H1 (cell line): ENCODE data around the gene DSTN. TPM values are rescaled to one million over a fixed set of nuclear protein-coding genes. Genes with fewer than 3 reads are reported as not detected.

ENCODE experiments used
- CTCF ChIA-PET: fragments of 300-600 bp; sonication (Branson Sonifier 250); formaldehyde crosslinking; loops from one replicate; lab custom pipeline; 2021; ENCODE audit not compliant: partially characterized antibody; lab: Charles Lee
- POLR2A ChIA-PET: fragments of 300-600 bp; sonication (Branson Sonifier 250); formaldehyde crosslinking; loops from one replicate; lab custom pipeline; 2021; ENCODE audit warnings: inconsistent platforms; ENCODE audit not compliant: partially characterized antibody; lab: Charles Lee
- DNase-seq, 2 experiments: peaks; one replicate each; pipeline versions ENCODE4 v3.0.0 to v3.0.0-alpha.2; 2010 to 2022; ENCODE audit warnings: low spot score in 2 of 2, low read depth in 1 of 2, mixed read lengths in 1 of 2
- FAIRE-seq: peaks from 2 replicates; lab custom pipeline; 2011; peaks lifted over from hg19 to GRCh38; lab: Jason Lieb, UNC
- H2AFZ ChIP-seq: 2 replicates; pipeline ENCODE4 v1.8.1; 2012; ENCODE audit warnings: low read length, inconsistent platforms
- H2AK5ac ChIP-seq: 2 replicates; pipeline ENCODE4 v1.6.1; 2013; ENCODE audit warnings: low read depth, low read length
- H2BK120ac ChIP-seq: replicated peaks from 2 replicates; pipeline ENCODE3; 2013; ENCODE audit warnings: low read depth, low read length, inconsistent platforms
- H2BK12ac ChIP-seq: 2 replicates; pipeline ENCODE4 v1.6.1; 2013; ENCODE audit warnings: low read depth, low read length
- H2BK15ac ChIP-seq: 2 replicates; pipeline ENCODE4 v1.6.1; 2013; ENCODE audit warnings: low read length
- H2BK20ac ChIP-seq: 2 replicates; pipeline ENCODE4 v1.6.1; 2013; ENCODE audit warnings: low read length
- H2BK5ac ChIP-seq: 2 replicates; pipeline ENCODE4 v1.6.1; 2013; ENCODE audit warnings: low read depth, low read length
- H3K14ac ChIP-seq: 2 replicates; pipeline ENCODE4 v1.6.1; 2013; ENCODE audit warnings: inconsistent platforms; ENCODE audit not compliant: insufficient read length
- H3K18ac ChIP-seq: 2 replicates; pipeline ENCODE4 v1.6.1; 2013; ENCODE audit warnings: low read length; ENCODE audit errors: extremely low read depth
- H3K23ac ChIP-seq: 2 replicates; pipeline ENCODE4 v1.6.1; 2013; ENCODE audit warnings: inconsistent platforms; ENCODE audit not compliant: insufficient read length
- H3K23me2 ChIP-seq: 2 replicates; pipeline ENCODE4 v1.6.1; 2013; ENCODE audit warnings: low read depth, low read length
- H3K27ac ChIP-seq: 2 replicates; pipeline ENCODE4 v1.6.1; 2011; ENCODE audit warnings: low read depth, low read length, inconsistent platforms
- H3K27me3 ChIP-seq, 4 experiments: replicated peaks in 1 of 4; 1 replicate in 1 of 4; 2 replicates in 3 of 4; pipeline versions ENCODE4 v1.6.1 to v1.8.1; 2011 to 2013; ENCODE audit warnings: low read length in 3 of 4, mild to moderate bottlenecking in 3 of 4, inconsistent platforms in 2 of 4, mixed read lengths in 2 of 4, moderate library complexity in 1 of 4; ENCODE audit not compliant: control insufficient read depth in 3 of 4, insufficient read depth in 3 of 4; ENCODE audit errors: extremely low read depth in 1 of 4
- H3K36me3 ChIP-seq, 4 experiments: 2 replicates each; pipeline versions ENCODE4 v1.6.1 to v1.8.1; 2011 to 2013; ENCODE audit warnings: mild to moderate bottlenecking in 4 of 4, low read length in 3 of 4, moderate library complexity in 2 of 4, control low read depth in 1 of 4, inconsistent platforms in 1 of 4; ENCODE audit not compliant: insufficient read depth in 4 of 4, control insufficient read depth in 2 of 4
- H3K4ac ChIP-seq: replicated peaks from 2 replicates; pipeline ENCODE3; 2013; ENCODE audit warnings: low read length, low read depth, mixed read lengths, inconsistent platforms; ENCODE audit not compliant: insufficient read length
- H3K4me1 ChIP-seq, 4 experiments: replicated peaks in 1 of 4; 1 replicate in 1 of 4; 2 replicates in 3 of 4; pipeline versions ENCODE4 v1.6.1 to v1.8.1; 2011 to 2013; ENCODE audit warnings: low read length in 3 of 4, inconsistent platforms in 2 of 4, mixed read lengths in 1 of 4; ENCODE audit not compliant: insufficient read depth in 4 of 4, control insufficient read depth in 3 of 4
- H3K4me2 ChIP-seq, 2 experiments: 2 replicates each; pipeline versions ENCODE4 v1.6.1 to v1.8.1; 2011 to 2013; ENCODE audit warnings: low read depth in 2 of 2, low read length in 2 of 2, control low read depth in 1 of 2, inconsistent platforms in 1 of 2, mild to moderate bottlenecking in 1 of 2; ENCODE audit not compliant: insufficient read depth in 1 of 2
- H3K4me3 ChIP-seq, 4 experiments: fragments of 200-600, 300-600 bp in 1 of 4; sonication (generic), shearing (Covaris generic), sonication (Bioruptor Twin) in 1 of 4; 2 replicates each; pipeline versions ENCODE4 v1.5.1 to v1.8.1; 2011 to 2016; ENCODE audit warnings: low read length in 4 of 4, low read depth in 3 of 4, control low read depth in 2 of 4, inconsistent platforms in 2 of 4, mild to moderate bottlenecking in 2 of 4, mixed read lengths in 1 of 4, moderate library complexity in 1 of 4; ENCODE audit not compliant: insufficient read depth in 2 of 4; ENCODE audit errors: extremely low read depth in 1 of 4
- H3K56ac ChIP-seq: replicated peaks from 2 replicates; pipeline ENCODE3; 2013; ENCODE audit warnings: low read depth, mild to moderate bottlenecking, mixed read lengths, low read length, inconsistent platforms; ENCODE audit not compliant: insufficient read length
- H3K79me1 ChIP-seq: 2 replicates; pipeline ENCODE4 v1.6.1; 2013; ENCODE audit warnings: low read depth, low read length, control low read depth
- H3K79me2 ChIP-seq, 2 experiments: 2 replicates each; pipeline versions ENCODE4 v1.6.1 to v1.8.1; 2012 to 2013; ENCODE audit warnings: low read length in 2 of 2, mild to moderate bottlenecking in 2 of 2, inconsistent platforms in 1 of 2; ENCODE audit not compliant: insufficient read depth in 2 of 2, control insufficient read depth in 1 of 2
- H3K9ac ChIP-seq, 4 experiments: replicated peaks in 1 of 4; 1 replicate in 1 of 4; 2 replicates in 3 of 4; pipeline versions ENCODE4 v1.6.1 to v1.8.1; 2011 to 2013; ENCODE audit warnings: low read depth in 3 of 4, low read length in 3 of 4, control low read depth in 2 of 4, mild to moderate bottlenecking in 2 of 4, moderate library complexity in 2 of 4, inconsistent platforms in 1 of 4; ENCODE audit errors: extremely low read depth in 1 of 4
- H3K9me3 ChIP-seq, 2 experiments: 2 replicates each; pipeline versions ENCODE4 v1.6.1 to v1.8.1; 2012 to 2013; ENCODE audit warnings: mild to moderate bottlenecking in 2 of 2, moderate library complexity in 2 of 2, control low read depth in 1 of 2, inconsistent platforms in 1 of 2, low read depth in 1 of 2, low read length in 1 of 2, mixed read lengths in 1 of 2; ENCODE audit not compliant: insufficient read depth in 2 of 2
- H4K20me1 ChIP-seq, 2 experiments: replicated peaks in 1 of 2; 2 replicates each; pipeline versions ENCODE3 to v1.8.1; 2011 to 2013; ENCODE audit warnings: inconsistent platforms in 2 of 2, low read length in 2 of 2, mild to moderate bottlenecking in 1 of 2; ENCODE audit not compliant: insufficient read depth in 2 of 2, control insufficient read depth in 1 of 2
- H4K5ac ChIP-seq: 2 replicates; pipeline ENCODE4 v1.6.1; 2013; ENCODE audit warnings: low read length, low read depth, mixed read lengths, inconsistent platforms; ENCODE audit not compliant: insufficient read length
- H4K8ac ChIP-seq: 2 replicates; pipeline ENCODE4 v1.8.0; 2013; ENCODE audit warnings: mild to moderate bottlenecking, moderate library complexity, low read length, inconsistent platforms; ENCODE audit not compliant: insufficient read depth; ENCODE audit errors: extremely low read depth
- H4K91ac ChIP-seq: replicated peaks from 2 replicates; pipeline ENCODE3; 2013; ENCODE audit warnings: low read length, mixed read lengths, inconsistent platforms; ENCODE audit not compliant: insufficient read length
- BCL11A ChIP-seq, 2 experiments: IDR thresholded peaks; one replicate each; pipeline ENCODE4 v1.6.1; 2011; ENCODE audit warnings: low read depth in 2 of 2, low read length in 2 of 2, mild to moderate bottlenecking in 2 of 2
- CBX8 ChIP-seq: fragments of 300-800, 300-1000 bp; sonication (generic); IDR thresholded peaks from 2 replicates; pipeline ENCODE4 v1.7.1; 2016; ENCODE audit warnings: low read depth, low read length, borderline replicate concordance
- SP1 ChIP-seq: IDR thresholded peaks from 2 replicates; pipeline ENCODE4 v1.6.1; 2011; ENCODE audit warnings: low read depth, low read length
- WGBS, 2 experiments: shearing (Covaris generic) in 1 of 2; methylation state at CpG; one replicate each; pipeline versions ENCODE4 v1.1.6 to v1.1.7; 2013 to 2015; ENCODE audit warnings: low lambda C conversion rate in 2 of 2, mixed read lengths in 2 of 2, inconsistent platforms in 1 of 2, low coverage in 1 of 2, missing lambda C conversion rate in 1 of 2; ENCODE audit not compliant: insufficient replicate concordance in 2 of 2, insufficient coverage in 1 of 2, insufficient read length in 1 of 2; ENCODE audit errors: extremely low coverage in 1 of 2, missing lambda C conversion rate in 1 of 2; 5-methylcytosine and 5-hydroxymethylcytosine counted together
- polyA plus RNA-seq, 7 experiments: library from polyadenylated mRNA; depleted of rRNA in 3 of 7; stranded (reverse) in 5 of 7; unstranded in 2 of 7; fragments of >200 nt in 5 of 7; fragments of 200-250 nt in 2 of 7; gene quantifications; 1 replicate in 5 of 7; 2 replicates in 1 of 7; 4 replicates in 1 of 7; pipeline versions ENCODE4 v1.2.1 to v1.2.3, GENCODE V29; 2011 to 2013; ENCODE audit warnings: missing spikeins in 2 of 7, mixed read lengths in 2 of 7
- total RNA-seq: library from RNA; stranded (reverse); fragmentation: NEBNext Ultra II Directional; extraction: Animal tissue kit (Norgen Biotek cat#: 25700); gene quantifications from 2 replicates; pipeline ENCODE4 v1.2.1, GENCODE V29; 2021

Gene DSTN
- total and polyA plus RNA-seq, 2 of the 8 experiments (the other 6 are each of a cell fraction or from before 2014, with no cell fraction given), result 43.3 to 208 TPM

DNA sequence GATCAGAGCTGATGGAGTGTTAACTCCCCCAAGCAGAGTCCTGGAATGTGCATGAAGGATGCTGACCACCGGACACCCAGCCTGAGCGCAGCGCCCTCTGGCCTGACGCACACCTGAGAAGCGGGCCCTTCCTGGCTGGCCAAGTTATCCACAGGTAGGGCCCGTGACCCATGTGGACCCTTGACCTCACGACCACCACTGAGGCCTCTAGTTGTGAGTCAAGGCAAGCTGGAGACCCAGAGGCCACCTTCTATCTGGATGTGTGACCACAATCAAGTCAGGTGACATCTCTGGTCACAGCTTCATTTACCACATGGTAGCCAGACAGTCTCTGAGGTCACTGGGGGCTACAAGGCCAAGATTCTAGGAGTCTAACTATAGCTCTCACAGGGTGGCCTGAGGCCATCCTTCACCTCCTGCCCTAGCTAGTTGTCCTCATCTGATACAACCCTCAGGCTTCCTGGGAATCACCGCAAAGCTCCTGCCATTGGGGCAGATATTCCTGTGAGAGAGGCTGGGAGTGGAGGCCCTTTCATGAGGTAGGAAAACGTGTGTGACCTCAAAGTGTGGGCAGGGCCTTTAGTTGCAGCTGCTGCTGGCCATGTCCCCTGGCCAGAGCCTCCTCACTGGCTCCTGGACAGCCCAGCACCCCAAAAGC, 53.1 kb downstream of the DSTN start:
- Histone ChIP-seq H2BK15ac (no peak overlapping the region), H4K20me1 (peaks cover 2 to 6% of the 10 kb centered on the region in 2 experiments), H2BK5ac (no peak overlapping the region), H3K23me2 (no peaks in the 10 kb centered on the region), H3K9me3 (no peaks in the 10 kb centered on the region), H3K4me2 (no peak overlapping the region), H2BK120ac (no peak overlapping the region), H4K91ac (no peak overlapping the region), H3K4ac (no peak overlapping the region), H3K14ac (no peak overlapping the region), H2AK5ac (no peak overlapping the region), H3K4me3 (no peak overlapping the region), H3K27ac (no peak overlapping the region), H2AFZ (no peak overlapping the region), H3K79me1 (no peaks in the 10 kb centered on the region), H3K9ac (no peak overlapping the region), H3K79me2 (no peaks in the 10 kb centered on the region), H3K56ac (no peak overlapping the region), H3K36me3 (peaks cover 13 to 74% (median 39%) of the 10 kb centered on the region in 4 experiments), H4K8ac (no peak overlapping the region), H2BK20ac (no peak overlapping the region), H3K18ac (no peak overlapping the region), H3K27me3 (no peaks in the 10 kb centered on the region), H4K5ac (no peak overlapping the region), H3K4me1 (no peaks in the 10 kb centered on the region), H2BK12ac (no peak overlapping the region), H3K23ac (no peak overlapping the region)
- POLR2A ChIA-PET, result interaction anchor here (1.0 to 1.7 kb wide), 2 partner anchors 12 to 30 kb away, joined by 3 to 6 read pairs; no protein-coding TSS in a partner anchor
- DNase-seq (no peak), FAIRE-seq (no peak)
- WGBS, 2 experiments, result 92% methylated on average over 9 of the region's 9 CpGs; no CpG with 5 or more reads in 1 of the 2 experiments
- TF ChIP-seq SP1 (no peak), BCL11A (IDR thresholded peaks at IDR 0.05; ENCODE audit: low read depth in 2 of 2, low read length in 2 of 2) (no peak), CBX8 (no peak)
- CTCF ChIA-PET, result interaction anchor here (0.6 to 1.7 kb wide), 6 partner anchors 9 to 244 kb away, joined by 3 to 5 read pairs (median 3); no protein-coding TSS in a partner anchor
